GM13976 (cell line): ENCODE measurements around the gene DOK4.
A peak's percentile ranks its signal among the peaks of the same experiment; 100 is the strongest.

Experiments used
- DNase-seq: peaks from one replicate; pipeline ENCODE4 v3.0.0; 2012; ENCODE audit warnings: low spot score
- CTCF ChIP-seq: IDR thresholded peaks from 2 replicates; pipeline ENCODE4 v1.5.1; 2012; ENCODE audit warnings: borderline replicate concordance, mild to moderate bottlenecking; ENCODE audit not compliant: insufficient read depth; ENCODE audit errors: extremely low read depth, missing control alignments, control extremely low read depth
- in situ Hi-C: fragments of 300-500 bp; cut with MboI; formaldehyde crosslinking; loops from one replicate; pipeline ENCODE4 v1.12.0; 2022; ENCODE audit warnings: low sequenced_read_pairs, mixed read lengths, inconsistent platforms; ENCODE audit not compliant: unreplicated experiment

The DOK4 gene

DNA sequence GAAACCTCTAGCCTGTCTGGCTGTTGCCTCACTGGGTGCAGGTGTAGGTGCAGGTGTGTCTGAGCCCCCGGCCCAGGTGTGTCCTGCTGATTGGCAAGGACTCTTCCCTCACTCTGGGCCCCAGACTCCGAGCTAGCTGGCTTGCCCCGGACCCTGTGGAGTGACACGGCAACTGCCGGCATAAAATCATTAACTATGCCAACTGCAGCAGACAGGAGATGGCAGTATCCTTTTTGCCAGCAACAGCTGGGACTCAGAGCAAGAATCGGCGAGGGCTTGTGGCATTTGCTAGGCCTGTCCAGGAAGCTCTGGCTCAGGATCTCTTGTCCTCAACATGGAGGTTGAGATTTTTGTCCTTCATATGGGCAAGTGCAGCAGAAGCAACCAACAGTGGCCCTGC is 59.9 kb downstream of the DOK4 start:
- in situ Hi-C loops = no loop called here
- no peak for TF ChIP-seq CTCF
- no peak for DNase-seq

- TF ChIP-seq CTCF = no peak
- in situ Hi-C loops = loop anchor here (25.0 kb wide), 1 partner anchor 337 kb away; the partner anchor contains the start of gene CPNE2
- DNase-seq = no peak
Measured at GRCh38 chr16:57424583-57424982, 61.7 kb downstream of the DOK4 start.

DNA sequence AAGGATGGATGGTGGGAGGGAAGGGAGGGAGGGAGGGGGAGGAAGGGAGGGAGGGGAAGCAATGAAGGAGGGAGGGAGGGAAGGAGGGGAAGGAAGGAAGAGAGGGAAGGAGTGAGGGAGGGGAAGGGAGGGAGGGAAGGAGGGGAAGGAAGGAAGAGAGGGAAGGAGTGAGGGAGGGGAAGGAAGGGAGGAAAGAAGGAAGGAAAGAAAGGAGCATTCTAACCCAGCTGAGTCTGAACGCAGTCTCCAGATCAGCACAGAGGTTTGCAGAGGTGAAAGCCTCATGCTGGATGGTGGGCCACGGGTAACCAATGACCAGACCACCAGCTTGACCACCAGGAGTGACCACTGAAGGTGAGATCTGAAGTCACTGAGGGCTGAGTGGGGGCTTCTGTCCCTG is 63.1 kb downstream of the DOK4 start:
- in situ Hi-C loops = loop anchor here (25.0 kb wide), 1 partner anchor 336 kb away; the partner anchor contains the start of gene CPNE2
- no peak for DNase-seq
- TF ChIP-seq CTCF = no peak

GRCh38 chr16:57422026-57422944 is 64.0 kb downstream of the DOK4 start:
- DNase-seq = no peak
- TF ChIP-seq CTCF = peak; percentile 9
- in situ Hi-C loops = loop anchor here (25.0 kb wide), 1 partner anchor 335 kb away; the partner anchor contains the start of gene CPNE2
